NB4 (cell line): ENCODE data around the gene LSM4.

Source experiments
- DNase-seq: peaks from one replicate; pipeline ENCODE4 v3.0.0; 2010; ENCODE audit warnings: low read depth
- H3K4me3 ChIP-seq: one replicate; pipeline ENCODE4 v1.5.1; 2011; ENCODE audit warnings: mild to moderate bottlenecking, low read depth, low read length, moderate library complexity
- MAX ChIP-seq: IDR thresholded peaks from 2 replicates; pipeline ENCODE4 v1.6.1; 2011; ENCODE audit warnings: low read depth, low read length
- MYC ChIP-seq: IDR thresholded peaks from 2 replicates; pipeline ENCODE4 v1.6.1; 2011; ENCODE audit warnings: low read depth, low read length
- POLR2A ChIP-seq: IDR thresholded peaks from 2 replicates; pipeline ENCODE4 v1.6.1; 2011; ENCODE audit warnings: mild to moderate bottlenecking; ENCODE audit not compliant: insufficient read length; ENCODE audit errors: extremely low read depth
- TF ChIP-seq, protein P1 (sequence below): IDR thresholded peaks from one replicate; pipeline ENCODE4 v1.5.1; 2012; ENCODE audit warnings: low read depth, low read length

The LSM4 gene

GRCh38 chr19:18309525-18310064 is 13.3 kb downstream of the LSM4 start:
- no peak overlapping the region for H3K4me3 ChIP-seq
- no peak for DNase-seq
- no peak for TF ChIP-seq MYC
- TF ChIP-seq MAX, result no peak
- TF ChIP-seq, protein P1, sequence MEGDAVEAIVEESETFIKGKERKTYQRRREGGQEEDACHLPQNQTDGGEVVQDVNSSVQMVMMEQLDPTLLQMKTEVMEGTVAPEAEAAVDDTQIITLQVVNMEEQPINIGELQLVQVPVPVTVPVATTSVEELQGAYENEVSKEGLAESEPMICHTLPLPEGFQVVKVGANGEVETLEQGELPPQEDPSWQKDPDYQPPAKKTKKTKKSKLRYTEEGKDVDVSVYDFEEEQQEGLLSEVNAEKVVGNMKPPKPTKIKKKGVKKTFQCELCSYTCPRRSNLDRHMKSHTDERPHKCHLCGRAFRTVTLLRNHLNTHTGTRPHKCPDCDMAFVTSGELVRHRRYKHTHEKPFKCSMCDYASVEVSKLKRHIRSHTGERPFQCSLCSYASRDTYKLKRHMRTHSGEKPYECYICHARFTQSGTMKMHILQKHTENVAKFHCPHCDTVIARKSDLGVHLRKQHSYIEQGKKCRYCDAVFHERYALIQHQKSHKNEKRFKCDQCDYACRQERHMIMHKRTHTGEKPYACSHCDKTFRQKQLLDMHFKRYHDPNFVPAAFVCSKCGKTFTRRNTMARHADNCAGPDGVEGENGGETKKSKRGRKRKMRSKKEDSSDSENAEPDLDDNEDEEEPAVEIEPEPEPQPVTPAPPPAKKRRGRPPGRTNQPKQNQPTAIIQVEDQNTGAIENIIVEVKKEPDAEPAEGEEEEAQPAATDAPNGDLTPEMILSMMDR, result no peak
- TF ChIP-seq POLR2A, result no peak

DNA sequence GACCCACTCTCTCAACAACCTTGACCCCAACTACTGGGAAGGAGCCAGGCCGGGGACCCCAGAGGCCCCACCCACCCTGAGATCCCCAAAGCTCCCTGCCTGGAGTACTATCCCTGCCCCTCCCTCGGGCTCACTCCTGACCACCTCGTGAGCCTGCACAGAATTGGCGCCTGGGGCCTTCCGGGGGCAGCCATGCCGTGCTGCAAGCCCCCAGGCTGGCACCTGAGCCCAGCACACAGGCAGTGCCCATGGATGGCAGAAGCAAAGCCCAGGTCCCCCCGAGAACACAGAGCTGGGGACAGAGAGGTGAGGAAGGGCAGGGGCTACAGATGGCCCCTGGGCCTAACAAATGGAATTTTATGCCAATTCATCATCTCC is 13.9 kb downstream of the LSM4 start:
- TF ChIP-seq POLR2A (no peak), MYC (no peak), MAX (no peak)
- TF ChIP-seq, protein P1, result no peak
- no peak for DNase-seq
- H3K4me3 ChIP-seq, result no peak overlapping the region

- TF ChIP-seq POLR2A, result no peak
- TF ChIP-seq MYC, result no peak
- no peak for TF ChIP-seq MAX
- no peak for DNase-seq
- no peak overlapping the region for H3K4me3 ChIP-seq
Measured at GRCh38 chr19:18308051-18308947, 14.6 kb downstream of the LSM4 start.

- TF ChIP-seq MYC (no peak), POLR2A (no peak)
- no peak for DNase-seq
- no peak overlapping the region for H3K4me3 ChIP-seq
Measured at GRCh38 chr19:18307271-18307681, 15.6 kb downstream of the LSM4 start.

- DNase-seq, result no peak
- H3K4me3 ChIP-seq, result no peak overlapping the region
- TF ChIP-seq MAX (no peak), MYC (no peak), POLR2A (no peak)
- TF ChIP-seq, protein P1, result no peak
Measured at GRCh38 chr19:18306888-18307260, 16.0 kb downstream of the LSM4 start.

GRCh38 chr19:18306209-18306887 is 16.5 kb downstream of the LSM4 start:
- H3K4me3 ChIP-seq, result no peak overlapping the region
- DNase-seq, result no peak
- TF ChIP-seq POLR2A, result no peak
- TF ChIP-seq MAX, result no peak
- TF ChIP-seq, protein P1, result no peak
- TF ChIP-seq MYC, result no peak
